Fibroblast of upper back skin (primary cell): Measurements from ENCODE around the gene GJA1.

Experiments used
- DNase-seq: peaks from one replicate; pipeline ENCODE4 v3.0.0-alpha.2; 2013

Gene GJA1

GRCh38 chr6:121492536-121492935 lies 57.1 kb downstream of the GJA1 start:
- DNase-seq, result no peak

- no peak for DNase-seq
Measured at GRCh38 chr6:121497970-121498375, 62.5 kb downstream of the GJA1 start.

GRCh38 chr6:121498481-121499276 lies 63.2 kb downstream of the GJA1 start:
- no peak for DNase-seq
